GM11168 (cell line): Measurements from ENCODE around the gene PARP2.
"Not testable (repeated sequence)": the region's sequence is repeated elsewhere in the genome, so short reads cannot be mapped to it uniquely, and the experiment has no call there.

Experiments
- in situ Hi-C: fragments of 300-500 bp; cut with MboI; formaldehyde crosslinking; loops from one replicate; pipeline ENCODE4 v1.12.0; 2022; ENCODE audit warnings: low sequenced_read_pairs; ENCODE audit not compliant: unreplicated experiment

Gene PARP2, protein sequence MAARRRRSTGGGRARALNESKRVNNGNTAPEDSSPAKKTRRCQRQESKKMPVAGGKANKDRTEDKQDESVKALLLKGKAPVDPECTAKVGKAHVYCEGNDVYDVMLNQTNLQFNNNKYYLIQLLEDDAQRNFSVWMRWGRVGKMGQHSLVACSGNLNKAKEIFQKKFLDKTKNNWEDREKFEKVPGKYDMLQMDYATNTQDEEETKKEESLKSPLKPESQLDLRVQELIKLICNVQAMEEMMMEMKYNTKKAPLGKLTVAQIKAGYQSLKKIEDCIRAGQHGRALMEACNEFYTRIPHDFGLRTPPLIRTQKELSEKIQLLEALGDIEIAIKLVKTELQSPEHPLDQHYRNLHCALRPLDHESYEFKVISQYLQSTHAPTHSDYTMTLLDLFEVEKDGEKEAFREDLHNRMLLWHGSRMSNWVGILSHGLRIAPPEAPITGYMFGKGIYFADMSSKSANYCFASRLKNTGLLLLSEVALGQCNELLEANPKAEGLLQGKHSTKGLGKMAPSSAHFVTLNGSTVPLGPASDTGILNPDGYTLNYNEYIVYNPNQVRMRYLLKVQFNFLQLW

GRCh38 chr14:20343092-20343861 is at the start of gene PARP2:
PARP2 (plus strand) TSS chr14:20343635; CDS start chr14:20343642, 7 bp downstream.
- in situ Hi-C loops, result no loop called here

DNA sequence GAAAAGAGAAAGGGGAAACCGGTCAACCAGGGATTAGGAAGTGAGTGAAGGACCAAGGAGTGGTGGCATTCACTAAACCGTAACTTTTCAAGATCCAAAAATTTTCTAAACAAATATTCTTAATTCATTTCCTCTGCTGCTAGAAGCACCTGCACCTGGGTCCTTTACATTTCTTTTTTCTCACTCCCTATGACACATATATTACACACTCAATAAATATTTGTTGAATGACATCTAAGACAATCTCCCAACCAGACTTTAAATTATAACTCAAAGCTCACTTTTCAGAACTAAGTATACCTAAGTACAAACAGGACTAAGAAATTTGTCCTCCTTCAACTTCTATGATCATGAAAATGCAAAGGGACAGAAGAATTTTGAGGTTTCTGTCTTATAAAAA is 48.8 kb upstream of the PARP2 start:
- in situ Hi-C loops, result no loop called here

DNA sequence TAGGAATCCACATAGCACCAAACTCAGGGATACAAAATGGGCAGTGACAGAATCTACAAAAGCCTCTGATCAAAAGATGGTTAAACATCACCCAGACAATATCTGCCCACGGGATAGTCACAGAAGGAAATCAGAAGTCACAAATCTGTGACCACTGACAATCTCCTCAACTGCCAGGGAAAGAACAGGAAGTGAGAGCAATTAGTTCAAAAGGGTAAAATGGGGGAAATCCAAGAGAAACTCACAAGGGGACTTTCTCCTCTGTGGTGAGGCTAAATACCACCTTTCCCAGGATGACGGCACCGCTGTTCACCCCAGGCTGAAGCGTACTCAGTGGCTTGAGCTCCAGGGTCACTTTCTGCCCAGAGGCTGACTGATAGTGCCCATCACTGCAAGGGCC is 48.4 kb upstream of the PARP2 start:
- in situ Hi-C loops, result no loop called here

- in situ Hi-C loops, result no loop called here
Measured at GRCh38 chr14:20302042-20302755, 41.2 kb upstream of the PARP2 start.

GRCh38 chr14:20305265-20306078 is 38.0 kb upstream of the PARP2 start, which contains the start of gene TTC5:
TTC5 (minus strand) TSS chr14:20305951; CDS start chr14:20305937, 14 bp downstream.
- in situ Hi-C loops, result no loop called here

GRCh38 chr14:20306079-20306423 is 37.4 kb upstream of the PARP2 start:
- in situ Hi-C loops, result no loop called here

DNA sequence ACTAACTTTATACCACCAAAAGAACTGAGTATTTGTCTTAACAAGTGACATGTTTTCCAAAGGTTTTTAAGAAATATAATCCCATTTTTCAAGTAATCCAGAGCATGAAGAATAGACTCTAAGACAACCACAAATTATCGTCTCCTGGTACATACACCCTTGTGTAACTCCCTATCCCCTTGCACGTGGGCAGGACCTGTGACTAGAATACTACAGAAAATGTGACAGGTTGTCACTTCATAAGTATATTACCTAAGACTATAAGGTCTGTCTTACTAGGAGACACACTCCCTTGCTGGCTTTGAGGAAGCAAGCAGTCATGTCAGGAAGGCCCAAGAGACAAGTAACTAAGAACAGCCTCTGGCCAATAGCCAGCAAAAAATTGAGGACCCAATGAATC is 29.4 kb upstream of the PARP2 start:
- in situ Hi-C loops, result no loop called here

DNA sequence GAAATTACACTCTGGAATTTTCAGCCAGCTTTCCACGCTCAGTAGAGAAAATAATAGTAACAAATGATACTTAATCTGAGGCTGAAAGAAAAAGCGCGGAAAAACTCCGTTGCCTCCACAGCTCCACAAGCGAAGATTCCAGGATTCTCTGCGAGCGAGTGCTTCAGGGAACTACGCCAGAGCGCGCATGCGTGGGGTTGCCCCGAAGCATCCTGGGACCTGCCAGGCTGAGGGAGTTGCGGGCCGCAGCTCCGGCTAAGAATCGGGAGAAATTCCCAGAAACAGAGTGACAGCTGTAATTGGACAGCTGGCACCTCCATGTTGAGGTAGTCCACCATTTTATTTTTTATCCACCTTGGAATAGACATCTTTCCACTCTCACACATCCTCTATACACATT is 25.7 kb upstream of the PARP2 start:
- in situ Hi-C loops, result no loop called here

DNA sequence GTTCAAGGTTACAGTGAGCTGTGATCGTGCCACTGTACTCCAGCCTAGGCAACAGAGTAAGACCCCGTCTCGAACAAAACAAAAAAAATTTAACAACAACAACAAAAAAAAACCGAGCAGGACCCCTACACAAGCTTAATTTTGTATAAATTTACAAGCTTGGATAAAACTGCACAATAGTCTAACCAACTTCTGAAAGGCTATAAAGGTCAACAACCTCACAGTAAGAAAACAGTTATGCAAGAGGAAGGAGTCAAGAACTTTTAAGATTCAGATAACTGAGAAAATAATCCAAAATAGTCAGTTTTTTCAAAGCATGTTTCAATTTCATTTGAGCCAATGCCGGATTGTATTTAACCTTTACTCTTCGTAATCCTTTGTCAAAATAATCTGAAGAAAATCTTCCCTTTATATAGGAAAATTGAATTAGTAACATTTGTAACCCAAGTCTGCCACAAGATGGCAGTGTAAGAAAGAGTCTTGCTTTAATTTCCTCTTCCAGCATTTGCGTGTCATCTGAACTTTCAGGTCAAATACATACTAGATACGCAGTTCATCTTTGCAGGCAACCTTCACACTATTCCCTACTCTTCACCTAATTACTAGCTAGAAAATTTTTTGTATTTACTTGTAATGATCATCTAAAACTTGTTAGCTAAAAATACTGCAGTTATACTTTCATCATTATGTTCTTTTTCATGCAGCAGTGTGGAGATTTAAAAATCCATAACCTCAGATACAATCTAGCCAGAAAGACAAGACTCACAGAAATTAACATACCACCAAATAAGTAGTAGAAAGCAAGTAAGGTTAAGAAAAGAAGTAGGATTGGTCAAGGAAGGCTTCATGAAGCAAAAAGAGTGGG is 16.2 kb upstream of the PARP2 start:
- in situ Hi-C loops, result loop anchor here (10.0 kb wide), 1 partner anchor 288 kb away; no protein-coding TSS in a partner anchor

GRCh38 chr14:20328705-20329104 is 14.7 kb upstream of the PARP2 start:
- in situ Hi-C loops, result loop anchor here (10.0 kb wide), 1 partner anchor 286 kb away; no protein-coding TSS in a partner anchor

DNA sequence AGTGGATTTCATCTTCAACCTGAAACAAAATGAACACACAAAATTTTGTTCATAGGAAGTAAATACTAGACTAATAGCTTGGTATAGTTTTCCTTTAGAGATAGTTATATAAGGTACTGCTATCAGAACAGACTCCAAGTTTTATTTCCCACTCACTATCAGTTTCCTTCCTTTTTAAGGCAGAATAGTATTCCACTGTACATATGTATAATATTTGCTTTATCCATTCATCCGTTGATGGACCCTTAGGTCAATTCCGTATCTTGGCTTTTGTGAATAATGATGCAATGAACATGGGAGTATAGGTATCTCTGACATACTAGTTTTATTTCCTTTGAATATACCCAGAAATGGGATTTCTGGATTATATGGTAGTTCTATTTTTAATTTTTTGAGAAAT is 14.1 kb upstream of the PARP2 start:
- in situ Hi-C loops, result loop anchor here (10.0 kb wide), 1 partner anchor 285 kb away; no protein-coding TSS in a partner anchor

DNA sequence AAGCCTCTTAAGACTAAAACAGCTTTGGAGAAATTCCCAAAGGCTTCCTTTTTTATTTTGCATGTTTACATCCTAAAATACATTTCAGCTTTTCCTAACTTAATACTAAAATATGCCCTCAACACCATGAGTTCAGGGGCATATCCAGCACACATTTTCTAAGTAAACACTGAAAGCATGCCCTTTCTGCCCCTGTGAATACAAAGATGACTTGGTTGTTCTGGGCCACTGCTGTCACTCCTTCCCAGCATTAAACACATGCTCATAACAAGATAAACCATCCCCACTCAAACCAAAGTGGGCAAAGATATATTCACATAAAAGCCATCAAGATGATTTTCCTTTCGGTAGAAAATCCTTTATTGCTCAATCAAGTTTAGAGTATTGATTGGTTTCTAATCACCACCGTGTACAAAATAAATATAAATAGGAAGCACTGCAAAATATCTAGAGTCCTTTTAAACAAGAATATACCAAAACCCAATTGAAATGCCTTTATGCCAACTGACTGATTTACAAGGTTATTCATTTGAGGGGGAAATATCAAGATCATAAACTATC is 12.3 kb upstream of the PARP2 start:
- in situ Hi-C loops, result loop anchor here (10.0 kb wide), 1 partner anchor 354 kb away; the partner anchor contains the start of genes ANG and RNASE4

GRCh38 chr14:20332431-20332787 is 11.0 kb upstream of the PARP2 start:
- in situ Hi-C loops, result loop anchor here (10.0 kb wide), 1 partner anchor 352 kb away; the partner anchor contains the start of genes ANG and RNASE4

DNA sequence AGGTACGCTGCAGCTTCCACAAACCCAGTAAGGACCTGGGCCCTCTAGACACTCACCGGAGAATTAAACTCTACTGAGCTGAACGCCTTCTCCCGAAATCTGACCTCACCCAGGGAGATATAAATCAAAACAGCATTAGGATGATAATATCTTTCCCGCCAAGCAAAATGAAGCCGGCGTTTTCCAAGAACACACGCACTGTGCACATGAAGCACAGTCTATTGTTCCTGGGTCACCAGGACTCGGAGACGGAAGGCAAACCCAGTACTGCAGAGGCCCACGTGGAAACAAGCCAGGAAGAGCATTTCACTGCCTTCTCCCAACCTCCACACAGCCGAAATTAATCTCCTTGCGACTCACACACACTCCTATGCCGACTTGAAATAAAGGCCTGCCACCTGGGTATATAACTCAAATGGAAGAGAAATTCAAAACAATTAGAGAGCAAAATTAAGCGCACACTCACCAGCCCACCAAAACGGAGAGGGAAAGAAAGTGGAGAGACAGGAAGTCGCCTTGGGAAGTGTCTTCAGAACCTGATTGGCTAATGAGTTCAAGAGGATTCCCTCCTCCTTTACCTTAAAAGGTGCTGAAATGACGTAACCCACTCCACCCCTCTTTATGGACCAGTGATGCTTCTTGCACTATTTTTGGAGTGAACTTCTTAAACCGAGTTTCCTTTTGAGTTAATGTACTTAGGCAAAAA is 10.5 kb upstream of the PARP2 start, which contains the start of gene CCNB1IP1:
Gene CCNB1IP1, minus strand, starts transcription at position 492 of the 706 bp plus-strand sequence. CDS start 16,756 bp downstream, outside the sequence.
- in situ Hi-C loops, result loop anchor here (10.0 kb wide), 1 partner anchor 352 kb away; the partner anchor contains the start of genes ANG and RNASE4

- in situ Hi-C loops, result loop anchor here (10.0 kb wide), 1 partner anchor 351 kb away; the partner anchor contains the start of genes ANG and RNASE4
Measured at GRCh38 chr14:20333494-20333841, 10.0 kb upstream of the PARP2 start.

DNA sequence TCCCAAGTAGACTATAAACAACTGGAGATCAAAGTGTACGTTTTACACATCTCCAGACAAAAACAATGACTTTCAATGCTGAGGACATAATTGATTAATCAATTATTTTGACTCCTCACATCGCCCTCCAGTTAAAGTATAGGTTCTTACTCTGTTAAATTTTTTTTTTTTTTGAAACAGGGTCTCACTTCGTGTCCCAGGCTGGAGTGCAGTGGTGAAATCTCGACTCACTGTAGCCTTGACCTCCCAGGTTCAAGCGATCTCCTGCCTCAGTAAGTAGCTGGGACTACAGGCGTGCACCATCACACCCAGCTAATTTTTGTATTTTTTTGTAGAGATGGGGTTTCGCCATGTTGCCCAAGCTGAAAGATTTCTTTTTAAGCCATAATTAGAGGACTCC is 9.4 kb upstream of the PARP2 start:
- in situ Hi-C loops, result loop anchor here (10.0 kb wide), 1 partner anchor 351 kb away; the partner anchor contains the start of genes ANG and RNASE4

GRCh38 chr14:20341032-20341431 is 2.4 kb upstream of the PARP2 start:
- in situ Hi-C loops, result not testable (repeated sequence)
